DND-41 (cell line): ENCODE measurements around the gene COTL1.

Experiments
- CTCF ChIP-seq: IDR thresholded peaks from 2 replicates; pipeline ENCODE4 v1.5.1; 2012; ENCODE audit warnings: borderline replicate concordance, low read length, moderate library complexity, mild to moderate bottlenecking; ENCODE audit not compliant: poor library complexity, severe bottlenecking; ENCODE audit errors: extremely low read depth
- EZH2 ChIP-seq: IDR thresholded peaks from 3 replicates; pipeline ENCODE4 v1.6.1; 2012; ENCODE audit warnings: borderline replicate concordance, low read depth, mild to moderate bottlenecking, moderate library complexity, low read length, inconsistent platforms; ENCODE audit not compliant: severe bottlenecking

GRCh38 chr16:84647828-84648594 lies 30.1 kb upstream of the COTL1 start, which contains the start of gene KLHL36:
- TF ChIP-seq CTCF (no peak), EZH2 (no peak)
